ENCODE results near the gene LGR5.

DNA sequence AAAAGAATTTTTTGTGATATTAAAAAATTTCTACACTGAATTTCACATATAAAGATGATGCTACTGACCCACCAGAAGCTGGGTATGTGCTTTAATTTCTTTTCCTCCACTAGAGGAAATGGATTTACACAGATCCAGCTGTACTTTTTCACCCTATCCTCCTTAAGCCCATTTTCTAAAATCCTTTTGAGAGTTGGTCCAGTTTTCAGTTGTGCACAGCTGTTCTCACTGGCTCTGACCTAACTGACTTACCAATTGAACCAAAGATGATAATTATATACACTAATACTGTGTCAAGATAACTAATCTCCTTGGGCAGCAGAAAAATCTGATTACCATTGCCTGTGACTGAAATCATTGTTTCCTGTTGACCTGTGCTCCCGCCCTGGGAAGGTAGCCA is 115.6 kb downstream of the LGR5 start:
- TF ChIP-seq CREB1 (IDR thresholded peaks at IDR 0.05) (no peak), POLR2A (IDR thresholded peaks at IDR 0.05; ENCODE audit: control extremely low read depth in 1 of 2, low read depth in 2 of 2, low read length in 2 of 2) (no peak), JUN (IDR thresholded peaks at IDR 0.05; ENCODE audit: low read depth, low read length) (no peak), EZH2 (IDR thresholded peaks at IDR 0.05; ENCODE audit: low read depth, low read length, severe bottlenecking) (no peak), EP300 (IDR thresholded peaks at IDR 0.05; ENCODE audit: borderline replicate concordance in 1 of 2, low read depth in 2 of 2, low read length in 2 of 2) (no peak)
- TF ChIP-seq, protein P1, sequence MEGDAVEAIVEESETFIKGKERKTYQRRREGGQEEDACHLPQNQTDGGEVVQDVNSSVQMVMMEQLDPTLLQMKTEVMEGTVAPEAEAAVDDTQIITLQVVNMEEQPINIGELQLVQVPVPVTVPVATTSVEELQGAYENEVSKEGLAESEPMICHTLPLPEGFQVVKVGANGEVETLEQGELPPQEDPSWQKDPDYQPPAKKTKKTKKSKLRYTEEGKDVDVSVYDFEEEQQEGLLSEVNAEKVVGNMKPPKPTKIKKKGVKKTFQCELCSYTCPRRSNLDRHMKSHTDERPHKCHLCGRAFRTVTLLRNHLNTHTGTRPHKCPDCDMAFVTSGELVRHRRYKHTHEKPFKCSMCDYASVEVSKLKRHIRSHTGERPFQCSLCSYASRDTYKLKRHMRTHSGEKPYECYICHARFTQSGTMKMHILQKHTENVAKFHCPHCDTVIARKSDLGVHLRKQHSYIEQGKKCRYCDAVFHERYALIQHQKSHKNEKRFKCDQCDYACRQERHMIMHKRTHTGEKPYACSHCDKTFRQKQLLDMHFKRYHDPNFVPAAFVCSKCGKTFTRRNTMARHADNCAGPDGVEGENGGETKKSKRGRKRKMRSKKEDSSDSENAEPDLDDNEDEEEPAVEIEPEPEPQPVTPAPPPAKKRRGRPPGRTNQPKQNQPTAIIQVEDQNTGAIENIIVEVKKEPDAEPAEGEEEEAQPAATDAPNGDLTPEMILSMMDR (IDR thresholded peaks at IDR 0.05; ENCODE audit: control extremely low read depth in 1 of 3, insufficient read depth in 1 of 3, low read depth in 1 of 3, low read length in 3 of 3), result no peak
- TF ChIP-seq, protein P2, sequence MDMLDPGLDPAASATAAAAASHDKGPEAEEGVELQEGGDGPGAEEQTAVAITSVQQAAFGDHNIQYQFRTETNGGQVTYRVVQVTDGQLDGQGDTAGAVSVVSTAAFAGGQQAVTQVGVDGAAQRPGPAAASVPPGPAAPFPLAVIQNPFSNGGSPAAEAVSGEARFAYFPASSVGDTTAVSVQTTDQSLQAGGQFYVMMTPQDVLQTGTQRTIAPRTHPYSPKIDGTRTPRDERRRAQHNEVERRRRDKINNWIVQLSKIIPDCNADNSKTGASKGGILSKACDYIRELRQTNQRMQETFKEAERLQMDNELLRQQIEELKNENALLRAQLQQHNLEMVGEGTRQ (IDR thresholded peaks at IDR 0.05; ENCODE audit: low read length), result no peak
